Osteoblast (primary cell): ENCODE results near the gene ZNF626. TPM values are rescaled to one million over a fixed set of nuclear protein-coding genes. Genes with fewer than 3 reads are reported as not detected.

Experiments
- DNase-seq: peaks from one replicate; pipeline ENCODE4 v3.0.0; 2011; ENCODE audit warnings: low spot score, mixed read lengths; ENCODE audit not compliant: insufficient read length; ENCODE audit errors: missing footprints
- H2AFZ ChIP-seq: 2 replicates; pipeline ENCODE4 v1.6.0; 2011; ENCODE audit warnings: mild to moderate bottlenecking, low read length
- H3K27ac ChIP-seq: 2 replicates; pipeline ENCODE4 v1.5.1; 2011; ENCODE audit warnings: mild to moderate bottlenecking, low read depth, low read length, moderate library complexity
- H3K27me3 ChIP-seq: 2 replicates; pipeline ENCODE4 v1.6.0; 2012; ENCODE audit warnings: mild to moderate bottlenecking, control low read depth, inconsistent platforms, low read length, moderate library complexity; ENCODE audit not compliant: insufficient read depth
- H3K36me3 ChIP-seq: 2 replicates; pipeline ENCODE4 v1.5.1; 2011; ENCODE audit warnings: mild to moderate bottlenecking, low read length, control low read depth, moderate library complexity; ENCODE audit not compliant: insufficient read depth
- H3K4me1 ChIP-seq: 2 replicates; pipeline ENCODE4 v1.5.1; 2011; ENCODE audit warnings: mild to moderate bottlenecking, low read length, control low read depth, moderate library complexity; ENCODE audit not compliant: insufficient read depth
- H3K4me2 ChIP-seq: 2 replicates; pipeline ENCODE4 v1.6.0; 2011; ENCODE audit warnings: mild to moderate bottlenecking, low read length; ENCODE audit not compliant: insufficient read depth
- H3K4me3 ChIP-seq: fragments of 200-600 bp; sonication (generic); 3 replicates; pipeline ENCODE4 v1.5.1; 2012; ENCODE audit warnings: mild to moderate bottlenecking, low read length, inconsistent platforms; ENCODE audit not compliant: insufficient read depth
- H3K79me2 ChIP-seq: 2 replicates; pipeline ENCODE4 v1.6.0; 2012; ENCODE audit warnings: mild to moderate bottlenecking, low read length, control low read depth, inconsistent platforms; ENCODE audit not compliant: insufficient read depth
- H3K9me3 ChIP-seq: 2 replicates; pipeline ENCODE4 v1.5.1; 2011; ENCODE audit warnings: low read depth, low read length, control low read depth
- H4K20me1 ChIP-seq: 2 replicates; pipeline ENCODE4 v1.6.0; 2012; ENCODE audit warnings: mild to moderate bottlenecking, low read length, control low read depth; ENCODE audit not compliant: insufficient read depth
- CTCF ChIP-seq: IDR thresholded peaks from 2 replicates; pipeline ENCODE4 v1.5.1; 2011; ENCODE audit warnings: mild to moderate bottlenecking, low read depth, low read length, moderate library complexity; ENCODE audit errors: extremely low read depth
- total RNA-seq: library from RNA; depleted of rRNA; stranded (reverse); fragments of >200 nt; gene quantifications from 2 replicates; pipeline ENCODE4 v1.2.3, GENCODE V29; 2012

The ZNF626 gene
- total RNA-seq, 1 donor, result 19.9 TPM

- no peak for DNase-seq
- Histone ChIP-seq H3K27ac (no peak overlapping the region), H3K4me3 (no peak overlapping the region), H3K36me3 (no peaks in the 10 kb centered on the region), H3K27me3 (no peaks in the 10 kb centered on the region), H3K79me2 (no peaks in the 10 kb centered on the region), H3K4me2 (no peak overlapping the region), H2AFZ (no peak overlapping the region), H3K4me1 (no peaks in the 10 kb centered on the region), H4K20me1 (no peaks in the 10 kb centered on the region), H3K9me3 (no peaks in the 10 kb centered on the region)
- no peak for TF ChIP-seq CTCF
These were observed 53.4 kb downstream of the ZNF626 start for GRCh38 chr19:20607943-20608342.

Other genes with a start within 250 kb of the ZNF626 start
- 9.8 and 14.7 TPM in 2 replicates for gene ZNF737, start 95.8 kb downstream of the ZNF626 start, total RNA-seq
- 3.3 and 4.1 TPM in 2 replicates for gene ZNF66, start 114.7 kb upstream of the ZNF626 start, total RNA-seq